Measurements from ENCODE around the gene MED13. TPM values are rescaled to one million over a fixed set of nuclear protein-coding genes. Genes with fewer than 3 reads are reported as not detected.

Gene MED13
- total and polyA plus RNA-seq, 4 donors = 4.8 to 80.4 (median 47.5) TPM

- no peaks in the 10 kb centered on the region for H3K9me3 ChIP-seq (ENCODE audit: control insufficient read depth, low read length)
- H3K4me3 ChIP-seq (ENCODE audit: low read length in 2 of 2) = no peak overlapping the region
- peaks cover 0 to 2% of the 10 kb centered on the region in 2 donors for H3K36me3 ChIP-seq (ENCODE audit: control insufficient read depth in 1 of 2, insufficient read depth in 2 of 2, low read length in 1 of 2)
- no peak for DNase-seq
- intact Hi-C loops (cut with DNase I) = loop anchor here in 1 of 2 donors (10.0 kb wide), 1 partner anchor 73 kb away; no protein-coding TSS in a partner anchor
- 6 to 7% methylated on average over 1 of the region's 1 CpG for WGBS, 2 donors
- no peaks in the 10 kb centered on the region for H3K27me3 ChIP-seq (ENCODE audit: control insufficient read depth in 1 of 2, insufficient read depth in 2 of 2, low read length in 1 of 2)
- H3K27ac ChIP-seq (ENCODE audit: low read depth in 1 of 2, low read length in 2 of 2) = no peak overlapping the region
- ATAC-seq (ENCODE audit: low FRiP score) = no peak
- peaks cover 3% of the 10 kb centered on the region in 2 donors for H3K4me1 ChIP-seq (ENCODE audit: control insufficient read depth in 1 of 2, insufficient read depth in 2 of 2, low read length in 2 of 2)
Observed at GRCh38 chr17:62057696-62058095, 7.4 kb downstream of the MED13 start.

- Histone ChIP-seq H3K27ac (ENCODE audit: low read depth in 1 of 2, low read length in 2 of 2) (no peak overlapping the region), H3K4me3 (ENCODE audit: low read length in 2 of 2) (no peak overlapping the region), H3K4me1 (ENCODE audit: control insufficient read depth in 1 of 2, insufficient read depth in 2 of 2, low read length in 2 of 2) (peaks cover 0 to 6% of the 10 kb centered on the region in 2 donors), H3K36me3 (ENCODE audit: control insufficient read depth in 1 of 2, insufficient read depth in 2 of 2, low read length in 1 of 2) (peaks cover 0 to 2% of the 10 kb centered on the region in 2 donors), H3K9me3 (ENCODE audit: control insufficient read depth, low read length) (no peaks in the 10 kb centered on the region), H3K27me3 (ENCODE audit: control insufficient read depth in 1 of 2, insufficient read depth in 2 of 2, low read length in 1 of 2) (no peaks in the 10 kb centered on the region)
- intact Hi-C loops (cut with DNase I) = loop anchor here in 1 of 2 donors (10.0 kb wide), 1 partner anchor 68 kb away; no protein-coding TSS in a partner anchor
- 39 to 45% methylated on average over 2 of the region's 2 CpGs for WGBS, 2 donors
- DNase-seq = no peak
- no peak for ATAC-seq (ENCODE audit: low FRiP score)
Observed at GRCh38 chr17:62052765-62053338, 12.2 kb downstream of the MED13 start.

GRCh38 chr17:62051053-62051452 is 14.0 kb downstream of the MED13 start:
- H3K4me1 ChIP-seq (ENCODE audit: control insufficient read depth in 1 of 2, insufficient read depth in 2 of 2, low read length in 2 of 2) = peaks cover 0 to 6% of the 10 kb centered on the region in 2 donors
- H3K9me3 ChIP-seq (ENCODE audit: control insufficient read depth, low read length) = no peaks in the 10 kb centered on the region
- intact Hi-C loops (cut with DNase I) = loop anchor here in 1 of 2 donors (10.0 kb wide), 1 partner anchor 66 kb away; no protein-coding TSS in a partner anchor
- no peak overlapping the region for H3K4me3 ChIP-seq (ENCODE audit: low read length in 2 of 2)
- H3K36me3 ChIP-seq (ENCODE audit: control insufficient read depth in 1 of 2, insufficient read depth in 2 of 2, low read length in 1 of 2) = peaks cover 0 to 2% of the 10 kb centered on the region in 2 donors
- no peak overlapping the region for H3K27ac ChIP-seq (ENCODE audit: low read depth in 1 of 2, low read length in 2 of 2)
- no peaks in the 10 kb centered on the region for H3K27me3 ChIP-seq (ENCODE audit: control insufficient read depth in 1 of 2, insufficient read depth in 2 of 2, low read length in 1 of 2)
- no peak for DNase-seq
- no peak for ATAC-seq (ENCODE audit: low FRiP score)
- 73 to 79% methylated on average over 2 of the region's 2 CpGs for WGBS, 2 donors

- Histone ChIP-seq H3K4me3 (ENCODE audit: low read length in 2 of 2) (no peak overlapping the region), H3K36me3 (ENCODE audit: control insufficient read depth in 1 of 2, insufficient read depth in 2 of 2, low read length in 1 of 2) (peaks cover 0 to 2% of the 10 kb centered on the region in 2 donors), H3K9me3 (ENCODE audit: control insufficient read depth, low read length) (no peaks in the 10 kb centered on the region), H3K27me3 (ENCODE audit: control insufficient read depth in 1 of 2, insufficient read depth in 2 of 2, low read length in 1 of 2) (no peaks in the 10 kb centered on the region), H3K27ac (ENCODE audit: low read depth in 1 of 2, low read length in 2 of 2) (no peak overlapping the region), H3K4me1 (ENCODE audit: control insufficient read depth in 1 of 2, insufficient read depth in 2 of 2, low read length in 2 of 2) (peaks cover 0 to 6% of the 10 kb centered on the region in 2 donors)
- WGBS, 2 donors = 95 to 97% methylated on average over 5 of the region's 5 CpGs
- intact Hi-C loops (cut with DNase I) = no loop called here
- DNase-seq (no peak), ATAC-seq (ENCODE audit: low FRiP score) (no peak)
Observed at GRCh38 chr17:62049299-62049698, 15.8 kb downstream of the MED13 start.

- no peak for DNase-seq
Observed at GRCh38 chr17:62048262-62048661, 16.8 kb downstream of the MED13 start.

GRCh38 chr17:62045517-62045916 is 19.6 kb downstream of the MED13 start:
- Histone ChIP-seq H3K9me3 (ENCODE audit: control insufficient read depth, low read length) (no peaks in the 10 kb centered on the region), H3K4me1 (ENCODE audit: control insufficient read depth in 1 of 2, insufficient read depth in 2 of 2, low read length in 2 of 2) (peaks cover 0 to 6% of the 10 kb centered on the region in 2 donors), H3K27ac (ENCODE audit: low read depth in 1 of 2, low read length in 2 of 2) (no peak overlapping the region), H3K4me3 (ENCODE audit: low read length in 2 of 2) (no peak overlapping the region), H3K36me3 (ENCODE audit: control insufficient read depth in 1 of 2, insufficient read depth in 2 of 2, low read length in 1 of 2) (peaks cover 0 to 4% of the 10 kb centered on the region in 2 donors), H3K27me3 (ENCODE audit: control insufficient read depth in 1 of 2, insufficient read depth in 2 of 2, low read length in 1 of 2) (no peaks in the 10 kb centered on the region)
- intact Hi-C loops (cut with DNase I) = no loop called here
- WGBS, 2 donors = 99 to 100% methylated on average over 1 of the region's 1 CpG
- DNase-seq (no peak), ATAC-seq (ENCODE audit: low FRiP score) (no peak)

More at GRCh38 chr17:62048262-62048661, 16.8 kb downstream of the MED13 start:
- Histone ChIP-seq H3K4me3 (ENCODE audit: low read length in 2 of 2) (no peak overlapping the region), H3K27ac (ENCODE audit: low read depth in 1 of 2, low read length in 2 of 2) (no peak overlapping the region), H3K36me3 (ENCODE audit: control insufficient read depth in 1 of 2, insufficient read depth in 2 of 2, low read length in 1 of 2) (peaks cover 0 to 2% of the 10 kb centered on the region in 2 donors), H3K9me3 (ENCODE audit: control insufficient read depth, low read length) (no peaks in the 10 kb centered on the region), H3K27me3 (ENCODE audit: control insufficient read depth in 1 of 2, insufficient read depth in 2 of 2, low read length in 1 of 2) (no peaks in the 10 kb centered on the region), H3K4me1 (ENCODE audit: control insufficient read depth in 1 of 2, insufficient read depth in 2 of 2, low read length in 2 of 2) (peaks cover 0 to 6% of the 10 kb centered on the region in 2 donors)
- 86 to 87% methylated on average over 2 of the region's 2 CpGs for WGBS, 2 donors
- intact Hi-C loops (cut with DNase I) = no loop called here
- no peak for ATAC-seq (ENCODE audit: low FRiP score)

- peaks cover 0 to 4% of the 10 kb centered on the region in 2 donors for H3K36me3 ChIP-seq (ENCODE audit: control insufficient read depth in 1 of 2, insufficient read depth in 2 of 2, low read length in 1 of 2)
Observed at GRCh38 chr17:62045109-62045508, 20.0 kb downstream of the MED13 start.

GRCh38 chr17:62043602-62044001 is 21.5 kb downstream of the MED13 start:
- peaks cover 3 to 4% of the 10 kb centered on the region in 2 donors for H3K36me3 ChIP-seq (ENCODE audit: control insufficient read depth in 1 of 2, insufficient read depth in 2 of 2, low read length in 1 of 2)
- DNase-seq (no peak), ATAC-seq (ENCODE audit: low FRiP score) (no peak)
- H3K27ac ChIP-seq (ENCODE audit: low read depth in 1 of 2, low read length in 2 of 2) = no peak overlapping the region
- no peak overlapping the region for H3K4me3 ChIP-seq (ENCODE audit: low read length in 2 of 2)
- H3K27me3 ChIP-seq (ENCODE audit: control insufficient read depth in 1 of 2, insufficient read depth in 2 of 2, low read length in 1 of 2) = no peaks in the 10 kb centered on the region
- intact Hi-C loops (cut with DNase I) = no loop called here
- peaks cover 0 to 3% of the 10 kb centered on the region in 2 donors for H3K4me1 ChIP-seq (ENCODE audit: control insufficient read depth in 1 of 2, insufficient read depth in 2 of 2, low read length in 2 of 2)
- H3K9me3 ChIP-seq (ENCODE audit: control insufficient read depth, low read length) = no peaks in the 10 kb centered on the region

More at GRCh38 chr17:62045109-62045508, 20.0 kb downstream of the MED13 start:
- Histone ChIP-seq H3K9me3 (ENCODE audit: control insufficient read depth, low read length) (no peaks in the 10 kb centered on the region), H3K27ac (ENCODE audit: low read depth in 1 of 2, low read length in 2 of 2) (no peak overlapping the region), H3K4me3 (ENCODE audit: low read length in 2 of 2) (no peak overlapping the region), H3K4me1 (ENCODE audit: control insufficient read depth in 1 of 2, insufficient read depth in 2 of 2, low read length in 2 of 2) (peaks cover 0 to 6% of the 10 kb centered on the region in 2 donors), H3K27me3 (ENCODE audit: control insufficient read depth in 1 of 2, insufficient read depth in 2 of 2, low read length in 1 of 2) (no peaks in the 10 kb centered on the region)
- DNase-seq (no peak), ATAC-seq (ENCODE audit: low FRiP score) (no peak)
- intact Hi-C loops (cut with DNase I) = no loop called here
- WGBS, 2 donors = 79 to 89% methylated on average over 4 of the region's 4 CpGs

GRCh38 chr17:62043140-62043539 is 21.9 kb downstream of the MED13 start:
- 66 to 75% methylated on average over 2 of the region's 2 CpGs for WGBS, 2 donors
- no peak for ATAC-seq (ENCODE audit: low FRiP score)
- intact Hi-C loops (cut with DNase I) = no loop called here
- H3K4me3 ChIP-seq (ENCODE audit: low read length in 2 of 2) = no peak overlapping the region
- H3K27me3 ChIP-seq (ENCODE audit: control insufficient read depth in 1 of 2, insufficient read depth in 2 of 2, low read length in 1 of 2) = no peaks in the 10 kb centered on the region
- no peaks in the 10 kb centered on the region for H3K9me3 ChIP-seq (ENCODE audit: control insufficient read depth, low read length)
- H3K36me3 ChIP-seq (ENCODE audit: control insufficient read depth in 1 of 2, insufficient read depth in 2 of 2, low read length in 1 of 2) = peaks cover 3% of the 10 kb centered on the region in 2 donors
- no peak for DNase-seq
- no peak overlapping the region for H3K27ac ChIP-seq (ENCODE audit: low read depth in 1 of 2, low read length in 2 of 2)
- H3K4me1 ChIP-seq (ENCODE audit: control insufficient read depth in 1 of 2, insufficient read depth in 2 of 2, low read length in 2 of 2) = no peaks in the 10 kb centered on the region
